ENCODE results near the gene CLRN1.

DNA sequence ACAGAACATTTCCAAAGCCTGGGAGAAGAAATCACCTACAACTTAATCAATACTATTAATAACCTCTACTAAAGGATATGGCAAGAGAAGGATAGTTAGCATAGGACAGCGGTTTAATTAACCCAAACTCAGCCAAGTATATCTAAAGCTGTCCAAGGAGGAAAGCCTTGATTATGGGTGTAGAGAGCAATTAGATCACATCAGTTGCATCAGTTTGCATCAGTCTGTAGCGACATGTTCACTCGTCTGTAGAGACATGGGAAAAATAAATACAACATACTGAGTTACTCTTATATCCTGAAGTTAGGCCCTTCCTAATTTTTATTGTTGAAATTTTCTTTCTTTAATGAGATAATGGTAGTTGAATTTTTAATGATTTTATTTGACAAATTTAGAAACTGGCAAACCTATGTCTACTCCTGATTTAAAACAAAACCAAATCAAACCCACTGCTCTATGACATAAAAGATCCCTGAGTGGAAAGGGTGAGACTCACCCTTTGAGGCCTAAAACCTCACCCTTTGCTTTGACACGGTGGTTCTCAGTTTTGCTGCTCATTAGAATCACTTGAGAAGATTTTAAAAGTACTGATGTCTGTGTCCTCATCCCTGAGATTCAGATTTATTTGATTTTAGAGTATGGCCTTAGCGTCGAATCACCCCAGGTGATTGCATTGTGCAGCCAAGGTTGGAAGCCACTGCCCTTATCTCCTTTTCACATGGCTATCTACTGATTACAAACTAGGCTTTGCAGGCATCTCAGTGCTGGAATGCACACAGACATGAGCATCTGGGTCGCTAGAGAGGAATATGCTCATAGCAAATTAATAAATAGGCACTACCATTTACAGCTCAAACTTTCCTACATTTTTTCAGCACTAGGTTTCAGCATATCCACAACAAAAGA is 2.8 kb upstream of the CLRN1 start:
- no peak for TF ChIP-seq POLR2A (IDR thresholded peaks at IDR 0.05)
- TF ChIP-seq, protein P1, sequence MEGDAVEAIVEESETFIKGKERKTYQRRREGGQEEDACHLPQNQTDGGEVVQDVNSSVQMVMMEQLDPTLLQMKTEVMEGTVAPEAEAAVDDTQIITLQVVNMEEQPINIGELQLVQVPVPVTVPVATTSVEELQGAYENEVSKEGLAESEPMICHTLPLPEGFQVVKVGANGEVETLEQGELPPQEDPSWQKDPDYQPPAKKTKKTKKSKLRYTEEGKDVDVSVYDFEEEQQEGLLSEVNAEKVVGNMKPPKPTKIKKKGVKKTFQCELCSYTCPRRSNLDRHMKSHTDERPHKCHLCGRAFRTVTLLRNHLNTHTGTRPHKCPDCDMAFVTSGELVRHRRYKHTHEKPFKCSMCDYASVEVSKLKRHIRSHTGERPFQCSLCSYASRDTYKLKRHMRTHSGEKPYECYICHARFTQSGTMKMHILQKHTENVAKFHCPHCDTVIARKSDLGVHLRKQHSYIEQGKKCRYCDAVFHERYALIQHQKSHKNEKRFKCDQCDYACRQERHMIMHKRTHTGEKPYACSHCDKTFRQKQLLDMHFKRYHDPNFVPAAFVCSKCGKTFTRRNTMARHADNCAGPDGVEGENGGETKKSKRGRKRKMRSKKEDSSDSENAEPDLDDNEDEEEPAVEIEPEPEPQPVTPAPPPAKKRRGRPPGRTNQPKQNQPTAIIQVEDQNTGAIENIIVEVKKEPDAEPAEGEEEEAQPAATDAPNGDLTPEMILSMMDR (IDR thresholded peaks at IDR 0.05 in 8 of 11, conservative IDR thresholded peaks at IDR 0.05 in 3 of 11) = no peak
